Measurements from ENCODE around the gene GEN1.
A peak's percentile ranks its signal among the peaks of the same experiment; 100 is the strongest.

GEN1 gene

DNA sequence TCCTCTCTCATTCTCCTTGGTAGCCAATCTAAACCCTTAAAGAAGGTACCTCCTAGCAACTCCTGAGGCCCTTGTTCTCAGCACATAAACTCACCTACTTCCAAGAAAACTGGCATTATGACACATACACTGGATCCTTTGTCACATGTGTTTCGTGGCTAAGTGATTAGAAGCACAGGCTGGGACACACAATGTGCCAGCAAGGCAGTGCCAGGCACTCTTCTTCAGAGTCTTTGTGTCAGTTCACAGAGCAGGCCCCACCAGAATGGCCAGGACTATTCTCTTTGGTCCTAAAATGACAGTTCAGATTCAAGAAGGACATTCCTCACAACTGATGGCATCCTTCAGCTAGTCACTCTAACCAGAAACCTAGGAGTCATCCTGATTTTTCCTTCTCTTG lies 40.6 kb upstream of the GEN1 start:
- TF ChIP-seq TCF12 (IDR thresholded peaks at IDR 0.05; ENCODE audit: low read depth): no peak
- no peak for TF ChIP-seq RAD21 (IDR thresholded peaks at IDR 0.05; ENCODE audit: low read depth)
- TF ChIP-seq ZBTB7A (IDR thresholded peaks at IDR 0.05; ENCODE audit: low read depth): no peak
- TF ChIP-seq CREB1 (IDR thresholded peaks at IDR 0.05; ENCODE audit: low read depth): no peak
- no peak for TF ChIP-seq TEAD4 (IDR thresholded peaks at IDR 0.05)
- TF ChIP-seq, protein P1, sequence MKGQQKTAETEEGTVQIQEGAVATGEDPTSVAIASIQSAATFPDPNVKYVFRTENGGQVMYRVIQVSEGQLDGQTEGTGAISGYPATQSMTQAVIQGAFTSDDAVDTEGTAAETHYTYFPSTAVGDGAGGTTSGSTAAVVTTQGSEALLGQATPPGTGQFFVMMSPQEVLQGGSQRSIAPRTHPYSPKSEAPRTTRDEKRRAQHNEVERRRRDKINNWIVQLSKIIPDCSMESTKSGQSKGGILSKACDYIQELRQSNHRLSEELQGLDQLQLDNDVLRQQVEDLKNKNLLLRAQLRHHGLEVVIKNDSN (IDR thresholded peaks at IDR 0.05): no peak
- TF ChIP-seq EGR1 (IDR thresholded peaks at IDR 0.05): no peak
- no peak for TF ChIP-seq FOXM1 (IDR thresholded peaks at IDR 0.05; ENCODE audit: borderline replicate concordance, low read depth)
- no peak for TF ChIP-seq TAF1 (IDR thresholded peaks at IDR 0.05; ENCODE audit: low read depth)
- no peak for TF ChIP-seq EP300 (IDR thresholded peaks at IDR 0.05; ENCODE audit: borderline replicate concordance)
- TF ChIP-seq, protein P2, sequence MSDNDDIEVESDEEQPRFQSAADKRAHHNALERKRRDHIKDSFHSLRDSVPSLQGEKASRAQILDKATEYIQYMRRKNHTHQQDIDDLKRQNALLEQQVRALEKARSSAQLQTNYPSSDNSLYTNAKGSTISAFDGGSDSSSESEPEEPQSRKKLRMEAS (IDR thresholded peaks at IDR 0.05): no peak
- TF ChIP-seq CEBPB (IDR thresholded peaks at IDR 0.05): no peak
- TF ChIP-seq NFIC (IDR thresholded peaks at IDR 0.05): no peak
- TF ChIP-seq YY1 (IDR thresholded peaks at IDR 0.05; ENCODE audit: low read depth): no peak
- TF ChIP-seq, protein P3, sequence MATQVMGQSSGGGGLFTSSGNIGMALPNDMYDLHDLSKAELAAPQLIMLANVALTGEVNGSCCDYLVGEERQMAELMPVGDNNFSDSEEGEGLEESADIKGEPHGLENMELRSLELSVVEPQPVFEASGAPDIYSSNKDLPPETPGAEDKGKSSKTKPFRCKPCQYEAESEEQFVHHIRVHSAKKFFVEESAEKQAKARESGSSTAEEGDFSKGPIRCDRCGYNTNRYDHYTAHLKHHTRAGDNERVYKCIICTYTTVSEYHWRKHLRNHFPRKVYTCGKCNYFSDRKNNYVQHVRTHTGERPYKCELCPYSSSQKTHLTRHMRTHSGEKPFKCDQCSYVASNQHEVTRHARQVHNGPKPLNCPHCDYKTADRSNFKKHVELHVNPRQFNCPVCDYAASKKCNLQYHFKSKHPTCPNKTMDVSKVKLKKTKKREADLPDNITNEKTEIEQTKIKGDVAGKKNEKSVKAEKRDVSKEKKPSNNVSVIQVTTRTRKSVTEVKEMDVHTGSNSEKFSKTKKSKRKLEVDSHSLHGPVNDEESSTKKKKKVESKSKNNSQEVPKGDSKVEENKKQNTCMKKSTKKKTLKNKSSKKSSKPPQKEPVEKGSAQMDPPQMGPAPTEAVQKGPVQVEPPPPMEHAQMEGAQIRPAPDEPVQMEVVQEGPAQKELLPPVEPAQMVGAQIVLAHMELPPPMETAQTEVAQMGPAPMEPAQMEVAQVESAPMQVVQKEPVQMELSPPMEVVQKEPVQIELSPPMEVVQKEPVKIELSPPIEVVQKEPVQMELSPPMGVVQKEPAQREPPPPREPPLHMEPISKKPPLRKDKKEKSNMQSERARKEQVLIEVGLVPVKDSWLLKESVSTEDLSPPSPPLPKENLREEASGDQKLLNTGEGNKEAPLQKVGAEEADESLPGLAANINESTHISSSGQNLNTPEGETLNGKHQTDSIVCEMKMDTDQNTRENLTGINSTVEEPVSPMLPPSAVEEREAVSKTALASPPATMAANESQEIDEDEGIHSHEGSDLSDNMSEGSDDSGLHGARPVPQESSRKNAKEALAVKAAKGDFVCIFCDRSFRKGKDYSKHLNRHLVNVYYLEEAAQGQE (IDR thresholded peaks at IDR 0.05; ENCODE audit: low read depth): no peak

DNA sequence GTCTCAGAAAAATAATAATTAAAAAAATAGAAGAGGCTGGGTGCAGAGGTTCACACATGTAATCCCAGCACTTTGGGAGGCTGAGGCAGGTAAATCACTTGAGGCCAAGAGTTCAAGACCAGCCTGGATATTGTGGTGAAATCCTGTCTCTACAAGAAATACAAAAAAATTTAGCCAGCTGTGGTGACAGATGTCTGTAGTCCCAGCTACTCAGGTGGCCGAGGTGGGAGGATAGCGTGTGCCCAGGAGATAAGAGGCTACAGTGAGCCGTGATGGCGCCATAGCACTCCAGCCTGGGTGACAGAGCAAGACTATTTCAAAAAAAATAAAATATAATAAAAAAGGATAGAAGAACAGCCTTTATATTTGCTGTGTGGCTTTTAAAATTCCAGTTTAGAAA lies 36.3 kb upstream of the GEN1 start:
- TF ChIP-seq ZBTB7A (IDR thresholded peaks at IDR 0.05; ENCODE audit: low read depth) (no peak), FOXM1 (IDR thresholded peaks at IDR 0.05; ENCODE audit: borderline replicate concordance, low read depth) (no peak), YY1 (IDR thresholded peaks at IDR 0.05; ENCODE audit: low read depth) (no peak), CREB1 (IDR thresholded peaks at IDR 0.05; ENCODE audit: low read depth) (no peak), CEBPB (IDR thresholded peaks at IDR 0.05) (no peak), RAD21 (IDR thresholded peaks at IDR 0.05; ENCODE audit: low read depth) (no peak), TEAD4 (IDR thresholded peaks at IDR 0.05) (no peak), EP300 (IDR thresholded peaks at IDR 0.05; ENCODE audit: borderline replicate concordance) (no peak), NFIC (IDR thresholded peaks at IDR 0.05) (no peak), TAF1 (IDR thresholded peaks at IDR 0.05; ENCODE audit: low read depth) (no peak), TCF12 (IDR thresholded peaks at IDR 0.05; ENCODE audit: low read depth) (no peak)
- TF ChIP-seq, protein P3 (IDR thresholded peaks at IDR 0.05; ENCODE audit: low read depth): no peak
- TF ChIP-seq, protein P1 (IDR thresholded peaks at IDR 0.05): no peak
- TF ChIP-seq, protein P2 (IDR thresholded peaks at IDR 0.05): no peak

DNA sequence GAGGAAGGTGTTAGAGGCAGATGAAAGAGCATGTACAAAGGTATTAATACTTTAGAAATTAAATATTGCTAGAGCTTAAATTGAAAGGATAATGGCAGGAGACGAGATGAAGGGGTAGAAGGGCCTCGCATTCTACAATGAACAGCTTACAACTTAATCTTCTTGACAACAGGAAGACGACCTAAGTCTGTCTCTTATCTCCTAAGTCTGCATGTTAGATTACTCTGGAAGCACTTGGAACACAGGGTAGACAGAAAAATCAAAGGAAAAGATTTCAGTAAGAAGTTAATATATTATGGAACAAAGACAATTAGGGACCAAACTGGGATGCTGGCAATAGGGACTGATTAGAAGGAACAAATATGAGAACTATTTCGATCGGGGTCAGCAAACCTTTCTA lies 35.2 kb upstream of the GEN1 start:
- TF ChIP-seq TCF12 (IDR thresholded peaks at IDR 0.05; ENCODE audit: low read depth) (no peak), TEAD4 (IDR thresholded peaks at IDR 0.05) (no peak), CREB1 (IDR thresholded peaks at IDR 0.05; ENCODE audit: low read depth) (no peak), FOXM1 (IDR thresholded peaks at IDR 0.05; ENCODE audit: borderline replicate concordance, low read depth) (no peak), RAD21 (IDR thresholded peaks at IDR 0.05; ENCODE audit: low read depth) (no peak), TAF1 (IDR thresholded peaks at IDR 0.05; ENCODE audit: low read depth) (no peak), YY1 (IDR thresholded peaks at IDR 0.05; ENCODE audit: low read depth) (no peak)
- TF ChIP-seq, protein P2 (IDR thresholded peaks at IDR 0.05): no peak

DNA sequence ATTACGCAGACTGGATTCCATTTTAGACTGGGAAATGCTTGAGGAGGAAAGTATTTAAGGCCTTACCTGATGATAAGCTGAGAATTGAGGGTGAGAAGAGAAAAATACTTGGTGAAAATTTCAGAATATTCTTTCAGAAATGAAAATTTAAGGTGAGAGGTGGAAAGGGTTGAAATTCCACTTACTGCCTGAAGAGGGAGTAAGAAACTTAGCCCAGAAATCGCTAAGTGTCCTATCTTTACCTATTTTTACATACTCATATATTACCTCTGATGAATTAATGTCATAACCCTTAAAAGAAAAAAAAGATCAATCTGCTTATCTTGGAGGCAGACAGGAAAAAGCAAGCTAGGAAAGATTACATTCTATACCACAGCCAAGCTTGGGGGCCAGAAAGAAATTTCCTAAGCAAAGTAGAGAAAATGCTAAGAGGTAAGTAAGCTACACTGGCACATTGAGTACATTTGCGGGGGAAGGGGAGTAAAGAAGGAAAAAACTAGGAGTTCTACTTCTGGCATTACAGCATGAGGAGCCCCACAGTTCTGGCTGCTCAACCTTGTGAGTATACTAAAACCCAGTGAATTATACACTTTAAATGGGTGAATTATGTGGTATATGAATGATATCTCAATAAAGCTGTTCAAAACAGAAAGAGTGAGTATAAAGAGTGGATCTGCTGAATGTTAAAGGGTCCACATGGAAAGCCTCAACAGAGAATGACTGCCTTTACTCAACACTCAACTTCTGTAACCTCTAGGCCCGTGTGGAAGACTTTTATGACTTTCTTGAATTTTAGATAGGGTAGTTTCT lies 34.2 kb upstream of the GEN1 start:
- TF ChIP-seq RAD21 (IDR thresholded peaks at IDR 0.05; ENCODE audit: low read depth): peak; percentile 50
- TF ChIP-seq FOXM1 (IDR thresholded peaks at IDR 0.05; ENCODE audit: borderline replicate concordance, low read depth): no peak
- no peak for TF ChIP-seq NFIC (IDR thresholded peaks at IDR 0.05)
- TF ChIP-seq CEBPB (IDR thresholded peaks at IDR 0.05): no peak

DNA sequence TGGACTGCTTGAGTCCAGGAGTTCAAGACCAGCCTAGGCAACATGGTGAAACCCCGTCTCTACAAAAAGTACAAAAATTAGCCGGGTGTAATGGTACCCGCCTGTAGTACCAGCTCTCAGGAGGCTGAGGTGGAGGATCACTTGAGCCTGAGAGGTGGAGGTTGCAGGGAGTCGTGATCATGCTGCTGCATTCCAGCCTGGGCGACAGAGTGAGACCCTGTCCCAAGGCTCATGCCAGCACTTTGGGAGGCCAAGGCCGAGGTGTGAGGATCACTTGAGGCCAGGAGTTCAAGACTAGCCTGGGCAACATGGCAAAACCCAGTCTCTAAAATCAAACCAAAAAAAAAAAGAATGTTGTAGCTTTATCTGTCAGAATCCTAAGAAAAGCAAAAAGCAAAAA lies 25.7 kb upstream of the GEN1 start:
- TF ChIP-seq NFIC (IDR thresholded peaks at IDR 0.05) (no peak), EP300 (IDR thresholded peaks at IDR 0.05; ENCODE audit: borderline replicate concordance) (no peak), RAD21 (IDR thresholded peaks at IDR 0.05; ENCODE audit: low read depth) (no peak), TAF1 (IDR thresholded peaks at IDR 0.05; ENCODE audit: low read depth) (no peak)
- TF ChIP-seq, protein P3 (IDR thresholded peaks at IDR 0.05; ENCODE audit: low read depth): no peak
